Adrenal gland (tissue), 12 donors: ENCODE results near the gene KASH5. TPM values are rescaled to one million over a fixed set of nuclear protein-coding genes. Genes with fewer than 3 reads are reported as not detected.
"Not testable (repeated sequence)": the region's sequence is repeated elsewhere in the genome, so short reads cannot be mapped to it uniquely, and the experiment has no call there.

Experiments
- DNase-seq, 7 donors: peaks; one replicate each; pipeline ENCODE4 v3.0.0-alpha.2; 2019 to 2020
- H3K27ac ChIP-seq, 5 donors: fragments of 200-600 bp; sonication (generic) in 4 of 5; 1 replicate in 3 of 5; 2 replicates in 2 of 5; pipeline versions ENCODE4 v1.5.1 to v1.8.0; 2016 to 2020; ENCODE audit warnings: mild to moderate bottlenecking in 1 of 5
- H3K27me3 ChIP-seq: fragments of 200-600 bp; 2 replicates; pipeline ENCODE4 v1.8.0; 2021
- H3K36me3 ChIP-seq, 2 donors: fragments of 200-600 bp; replicated peaks in 1 of 2; 1 replicate in 1 of 2; 2 replicates in 1 of 2; pipeline versions ENCODE4 v1.5.1 to v1.8.0; 2018 to 2022
- H3K4me1 ChIP-seq, 2 donors: fragments of 200-600 bp; replicated peaks in 1 of 2; 1 replicate in 1 of 2; 2 replicates in 1 of 2; pipeline versions ENCODE4 v1.5.1 to v1.8.0; 2018 to 2021
- H3K4me3 ChIP-seq, 4 donors: fragments of 200-600 bp; sonication (generic) in 3 of 4; one replicate each; pipeline ENCODE4 v1.5.1; 2016 to 2018
- H3K9me3 ChIP-seq, 3 donors: fragments of 200-600 bp; sonication (generic) in 1 of 3; replicated peaks in 1 of 3; 1 replicate in 2 of 3; 2 replicates in 1 of 3; pipeline versions ENCODE4 v1.5.1 to v1.8.0; 2016 to 2021
- CTCF ChIP-seq, 6 experiments: fragments of 450-650 bp in 4 of 6; fragments of 200-600 bp in 2 of 6; sonication (generic) in 1 of 6; IDR thresholded peaks; 1 replicate in 5 of 6; 2 replicates in 1 of 6; pipeline versions ENCODE4 v1.5.1 to v1.8.0; 2016 to 2021; ENCODE audit warnings: antibody characterized with exemption in 6 of 6, mild to moderate bottlenecking in 2 of 6, moderate library complexity in 1 of 6
- POLR2A ChIP-seq, 2 donors: fragments of 450-650 bp; IDR thresholded peaks; one replicate each; pipeline ENCODE4 v1.6.1; 2017; ENCODE audit warnings: antibody characterized with exemption in 2 of 2, mild to moderate bottlenecking in 2 of 2, moderate library complexity in 1 of 2
- WGBS, 4 donors: extraction: QIAGEN DNeasy Blood & Tissue Kit in 2 of 4; methylation state at CpG; one replicate each; pipeline versions ENCODE4 v1.1.5 to v1.1.7; 2013 to 2017; 5-methylcytosine and 5-hydroxymethylcytosine counted together
- intact Hi-C, 2 donors: fragments of 100-400 bp; cut with DNase I; formaldehyde crosslinking; loops; one replicate each; pipeline versions ENCODE4 v1.14.1 to v1.15.0; 2022 to 2023
- polyA plus RNA-seq, 3 donors: library from polyadenylated mRNA; stranded (reverse); fragments of 200-250 nt in 2 of 3; fragments of 350-450 nt in 1 of 3; fragmentation: Illumina TruSeq in 1 of 3; extraction: RNeasy Lipid Tissue Mini Kit (QIAGEN cat#74804) in 1 of 3; gene quantifications; one replicate each; pipeline ENCODE4 v1.2.3, GENCODE V29; 2013 to 2014
- total RNA-seq, 9 donors: library from RNA; depleted of rRNA in 4 of 9; stranded (reverse); fragments of >200 nt in 4 of 9; fragments of 120-200 nt in 1 of 9; fragmentation: NEBNext Ultra II Directional in 1 of 9; extraction: Animal tissue kit (Norgen Biotek cat#: 25700) in 1 of 9; gene quantifications; one replicate each; pipeline versions ENCODE4 v1.1.0 to v1.2.4, GENCODE V29; 2013 to 2023
- donor health status: healthy with polysubstance abuse.
- donor health status: Bipolar disorder and iron deficiency.
- donor health status: DM: yes; HTN: yes; CAD: no.
- donor health status: DM: no; HTN: no; CAD: no.
- donor health status: DM: no; HTN: no; CAD: no.
- donor health status: DM: yes; HTN: yes; CAD: no.

The KASH5 gene
- total and polyA plus RNA-seq, 12 donors = 0.74 to 0.97 TPM; not detected in 10

GRCh38 chr19:49459388-49459787 lies 71.3 kb downstream of the KASH5 start:
- TF ChIP-seq POLR2A (IDR thresholded peaks at IDR 0.05) (no peak), CTCF (IDR thresholded peaks at IDR 0.05) (no peak)
- H3K27ac ChIP-seq = no peak overlapping the region
- WGBS, 4 donors = 87 to 94% (median 90%) methylated on average over 12 of the region's 12 CpGs
- peaks cover 0 to 5% of the 10 kb centered on the region in 2 donors for H3K36me3 ChIP-seq
- no peak overlapping the region for H3K4me3 ChIP-seq
- H3K27me3 ChIP-seq = no peaks in the 10 kb centered on the region
- peaks cover 0 to 5% of the 10 kb centered on the region in 2 donors for H3K4me1 ChIP-seq
- no peaks in the 10 kb centered on the region for H3K9me3 ChIP-seq
- intact Hi-C loops = no loop called here
- DNase-seq = no peak

GRCh38 chr19:49461130-49461529 lies 73.1 kb downstream of the KASH5 start:
- DNase-seq, H3K4me3 ChIP-seq, intact Hi-C loops, H3K27ac ChIP-seq, H3K4me1 ChIP-seq, H3K27me3 ChIP-seq, H3K9me3 ChIP-seq: not testable (repeated sequence)
- WGBS, 4 donors = 0% methylated on average over 1 of the region's 1 CpG; no CpG with 5 or more reads in 3 of the 4 donors
- H3K36me3 ChIP-seq = peaks cover 0 to 12% of the 10 kb centered on the region in 2 donors

- Histone ChIP-seq H3K4me3 (no peak overlapping the region), H3K4me1 (peaks cover 0 to 3% of the 10 kb centered on the region in 2 donors), H3K27me3 (no peaks in the 10 kb centered on the region), H3K36me3 (peaks cover 0 to 14% of the 10 kb centered on the region in 2 donors), H3K27ac (no peak overlapping the region), H3K9me3 (no peaks in the 10 kb centered on the region)
- 95 to 98% (median 96%) methylated on average over 27 to 37 of the region's 37 CpGs for whole genome bisulfite sequencing, 4 donors
- TF ChIP-seq CTCF (IDR thresholded peaks at IDR 0.05) = no peak
- no peak for TF ChIP-seq POLR2A (IDR thresholded peaks at IDR 0.05)
- intact Hi-C loops = no loop called here
- DNase-seq = no peak
These were observed 73.6 kb downstream of the KASH5 start for GRCh38 chr19:49461656-49462055.

GRCh38 chr19:49462492-49462891 lies 74.4 kb downstream of the KASH5 start:
- Histone ChIP-seq H3K27me3 (no peaks in the 10 kb centered on the region), H3K36me3 (peaks cover 0 to 14% of the 10 kb centered on the region in 2 donors), H3K9me3 (no peaks in the 10 kb centered on the region), H3K27ac (no peak overlapping the region), H3K4me1 (peaks cover 0 to 2% of the 10 kb centered on the region in 2 donors), H3K4me3 (no peak overlapping the region)
- WGBS, 4 donors = 87 to 92% (median 90%) methylated on average over 8 to 12 of the region's 12 CpGs
- intact Hi-C loops = no loop called here
- TF ChIP-seq CTCF (IDR thresholded peaks at IDR 0.05) (no peak), POLR2A (IDR thresholded peaks at IDR 0.05) (no peak)
- DNase-seq = no peak

GRCh38 chr19:49463960-49464740 lies 76.1 kb downstream of the KASH5 start:
- intact Hi-C loops = no loop called here
- WGBS, 4 donors = 93 to 95% (median 94%) methylated on average over 34 to 39 of the region's 39 CpGs

More at GRCh38 chr19:49463960-49464740, 76.1 kb downstream of the KASH5 start:
- DNase-seq = no peak
- Histone ChIP-seq H3K27me3 (no peaks in the 10 kb centered on the region), H3K4me3 (no peak overlapping the region), H3K27ac (no peak overlapping the region), H3K36me3 (peaks cover 0 to 14% of the 10 kb centered on the region in 2 donors), H3K9me3 (no peaks in the 10 kb centered on the region), H3K4me1 (no peaks in the 10 kb centered on the region)
- TF ChIP-seq CTCF (IDR thresholded peaks at IDR 0.05) = no peak
- no peak for TF ChIP-seq POLR2A (IDR thresholded peaks at IDR 0.05)
